GM18505 (cell line): ENCODE measurements around the gene SUGCT.

Experiments used
- ATAC-seq: cut with Tn5 transposase; IDR thresholded peaks from one replicate; pipeline ENCODE4 v1.9.1; 2021; ENCODE audit not compliant: unreplicated experiment
- POLR2A ChIP-seq: IDR thresholded peaks from 4 replicates; pipeline ENCODE4 v1.6.1; 2011; ENCODE audit warnings: borderline replicate concordance; ENCODE audit not compliant: insufficient read depth, insufficient read length; ENCODE audit errors: extremely low read depth

The SUGCT gene

DNA sequence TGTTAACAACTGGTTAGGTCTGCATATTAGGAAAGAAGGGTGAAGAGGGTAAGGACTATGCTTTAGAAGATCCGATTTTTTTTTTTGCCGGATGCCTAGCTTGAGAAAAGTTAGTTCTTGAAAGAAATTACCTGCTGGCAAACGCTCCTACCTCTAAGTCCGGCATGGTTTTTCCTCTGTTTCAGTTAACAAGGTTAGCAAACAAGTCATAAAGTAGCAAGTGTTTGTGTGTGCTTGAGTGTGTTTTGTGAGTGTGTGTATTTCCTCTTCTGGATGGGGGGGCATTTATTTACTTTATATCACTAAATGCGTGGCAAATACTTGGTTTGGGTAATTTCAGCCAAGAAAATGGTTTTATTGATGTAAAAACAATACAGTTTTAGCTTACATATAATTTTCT is 195.6 kb downstream of the SUGCT start:
- no peak for ATAC-seq
- no peak for TF ChIP-seq POLR2A

DNA sequence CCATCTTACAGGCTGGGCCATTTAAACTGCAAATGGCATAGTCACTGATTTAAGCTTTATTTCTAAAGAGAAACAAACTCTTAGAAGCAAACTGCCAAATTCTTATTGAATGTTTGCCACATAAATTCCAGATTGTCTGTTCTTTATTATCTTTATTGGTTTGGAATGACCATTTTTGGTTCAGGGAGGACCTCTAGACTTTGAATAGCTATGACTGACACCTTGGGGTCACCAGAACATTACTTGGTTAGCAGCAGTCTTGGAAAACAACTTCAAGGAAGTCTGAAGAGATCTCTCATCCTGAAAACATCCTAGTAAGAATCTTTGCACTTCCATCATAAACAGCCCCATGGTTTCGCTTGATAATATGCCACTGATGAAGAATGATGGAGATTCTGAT is 197.1 kb downstream of the SUGCT start:
- ATAC-seq: no peak
- no peak for TF ChIP-seq POLR2A

GRCh38 chr7:40332516-40332915 is 197.7 kb downstream of the SUGCT start:
- ATAC-seq: no peak
- TF ChIP-seq POLR2A: no peak

GRCh38 chr7:40341836-40342235 is 207.0 kb downstream of the SUGCT start:
- no peak for ATAC-seq
- no peak for TF ChIP-seq POLR2A

DNA sequence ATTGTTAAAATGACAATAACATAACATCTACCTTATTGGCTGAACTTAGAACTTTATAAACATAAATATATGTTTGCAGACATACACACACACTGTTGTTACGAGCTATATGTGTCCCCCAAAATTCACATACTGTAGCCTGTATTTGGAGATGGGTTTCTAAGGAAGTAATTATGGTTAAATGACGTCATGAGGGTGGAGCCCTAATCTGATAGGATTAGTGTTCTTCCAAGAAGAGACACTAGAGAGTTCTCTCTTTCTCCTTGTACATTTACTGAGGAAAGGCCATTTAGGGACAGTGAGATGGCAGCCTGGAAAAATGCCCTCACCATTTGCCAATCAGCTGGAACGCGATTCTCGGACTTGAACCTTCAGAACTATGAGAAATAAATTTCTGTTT is 211.7 kb downstream of the SUGCT start:
- no peak for TF ChIP-seq POLR2A

GRCh38 chr7:40348126-40348728 is 213.4 kb downstream of the SUGCT start:
- no peak for TF ChIP-seq POLR2A

More for the DNA sequence above, 211.7 kb downstream of the SUGCT start:
- ATAC-seq: no peak

GRCh38 chr7:40350100-40350499 is 215.3 kb downstream of the SUGCT start:
- TF ChIP-seq POLR2A: no peak
- ATAC-seq: no peak

More at GRCh38 chr7:40348126-40348728, 213.4 kb downstream of the SUGCT start:
- no peak for ATAC-seq

GRCh38 chr7:40354711-40355110 is 219.9 kb downstream of the SUGCT start:
- no peak for TF ChIP-seq POLR2A
- ATAC-seq: no peak

GRCh38 chr7:40356312-40356711 is 221.5 kb downstream of the SUGCT start:
- TF ChIP-seq POLR2A: no peak
- ATAC-seq: no peak

GRCh38 chr7:40356871-40357709 is 222.3 kb downstream of the SUGCT start:
- no peak for ATAC-seq
- TF ChIP-seq POLR2A: no peak

- no peak for TF ChIP-seq POLR2A
- no peak for ATAC-seq
Observed at GRCh38 chr7:40369641-40370277, 235.0 kb downstream of the SUGCT start.

DNA sequence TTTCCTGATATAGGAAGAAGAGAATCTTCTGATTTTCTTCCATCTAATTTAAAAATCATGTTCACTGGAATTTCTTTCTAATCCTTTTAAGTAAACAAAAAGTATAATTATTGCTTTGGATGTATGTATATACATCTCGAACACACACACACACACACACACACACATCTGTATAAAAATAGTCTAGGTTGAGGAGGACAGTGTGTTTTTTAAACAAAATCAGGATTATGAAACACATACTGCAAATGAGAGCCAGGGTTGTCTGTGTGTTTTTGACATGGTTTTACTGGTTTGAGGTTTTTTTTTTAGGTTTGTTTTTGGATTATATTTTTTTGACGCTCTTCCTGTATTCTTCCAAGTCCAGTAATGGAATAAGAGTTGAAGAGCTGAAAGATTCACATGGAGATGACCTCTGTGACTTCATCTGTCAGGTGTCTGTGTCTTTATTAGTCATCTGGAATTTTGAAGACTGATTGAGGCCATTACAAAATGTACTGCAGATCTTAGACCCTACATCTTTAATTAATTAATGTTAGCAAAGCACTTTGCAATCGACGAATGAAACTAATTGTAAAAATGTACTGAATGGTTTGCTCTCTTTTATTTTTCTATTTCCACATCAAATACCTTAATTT is 237.1 kb downstream of the SUGCT start:
- no peak for TF ChIP-seq POLR2A
- no peak for ATAC-seq

DNA sequence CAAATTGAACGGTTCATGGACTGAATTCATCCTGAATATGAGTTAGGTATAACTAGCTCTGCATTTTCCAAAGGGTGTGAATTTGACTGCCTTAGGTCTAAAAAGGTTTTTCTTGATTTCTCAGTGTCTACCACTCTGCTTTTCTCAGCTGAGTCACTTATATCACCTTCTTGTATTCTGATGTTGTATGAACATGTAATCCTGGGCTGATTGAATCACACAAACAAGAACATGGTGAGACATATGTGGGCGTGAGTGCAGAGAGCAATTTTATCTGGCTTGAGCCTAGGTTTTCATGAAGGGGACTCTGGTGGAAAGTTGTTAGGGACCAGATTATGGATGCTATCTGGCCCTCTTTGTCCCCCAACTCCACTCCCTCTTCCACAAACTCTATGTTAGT is 239.8 kb downstream of the SUGCT start:
- TF ChIP-seq POLR2A: no peak
- no peak for ATAC-seq
